H1 (cell line): ENCODE results near the gene PDE6B.
"Not testable (repeated sequence)": the region's sequence is repeated elsewhere in the genome, so short reads cannot be mapped to it uniquely, and the experiment has no call there.

Experiments
- SIN3A ChIP-seq, 2 experiments: IDR thresholded peaks in 1 of 2; conservative IDR thresholded peaks in 1 of 2; 2 replicates each; pipeline ENCODE4 v1.6.1; 2011 to 2012; ENCODE audit warnings: low read length in 2 of 2, improper control_type of control experiment in 1 of 2, low read depth in 1 of 2, mild to moderate bottlenecking in 1 of 2
- SP1 ChIP-seq: IDR thresholded peaks from 2 replicates; pipeline ENCODE4 v1.6.1; 2011; ENCODE audit warnings: low read depth, low read length
- TF ChIP-seq, protein P1 (sequence below): IDR thresholded peaks from 2 replicates; pipeline ENCODE4 v1.6.1; 2012; ENCODE audit warnings: inconsistent platforms
- TF ChIP-seq, protein P2 (sequence below), 3 experiments: IDR thresholded peaks; 1 replicate in 2 of 3; 2 replicates in 1 of 3; pipeline versions ENCODE4 v1.5.1 to v1.6.1; 2011; ENCODE audit warnings: low read length in 3 of 3, mild to moderate bottlenecking in 3 of 3, inconsistent platforms in 2 of 3, low read depth in 1 of 3, moderate library complexity in 1 of 3; ENCODE audit not compliant: insufficient read depth in 1 of 3; ENCODE audit errors: control extremely low read depth in 1 of 3

DNA sequence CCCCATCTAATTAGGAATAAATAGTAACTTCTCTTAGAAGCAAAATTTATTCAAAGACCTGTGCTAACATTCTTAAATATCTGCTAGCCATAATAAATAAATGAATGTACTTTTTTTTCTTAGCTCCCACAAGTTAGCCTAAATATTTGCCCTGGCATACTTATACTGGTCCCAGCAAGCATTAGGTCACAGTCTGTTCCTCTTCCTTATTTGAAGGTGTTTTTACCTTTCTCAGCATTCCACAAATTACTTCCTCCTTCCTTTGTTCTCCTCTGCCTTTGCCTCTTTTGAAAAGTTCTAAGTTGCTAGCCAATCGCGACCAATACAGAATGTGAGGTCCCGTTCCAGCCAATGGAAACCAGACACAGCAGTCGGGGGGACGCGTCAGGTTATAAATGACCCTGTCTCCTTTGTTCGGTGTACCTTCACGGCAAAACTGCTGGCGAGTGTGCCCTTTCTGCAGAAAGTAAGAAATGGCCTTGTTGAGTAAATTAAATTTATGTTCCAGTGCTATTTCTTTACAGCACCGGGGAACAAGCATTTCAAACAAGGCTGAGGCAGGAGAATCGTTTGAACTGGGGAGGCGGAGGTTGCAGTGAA is 69.1 kb downstream of the PDE6B start:
- TF ChIP-seq SIN3A (conservative IDR thresholded peaks at IDR 0.05 in 1 of 2, IDR thresholded peaks at IDR 0.05 in 1 of 2; ENCODE audit: low read depth in 1 of 2, low read length in 2 of 2): not testable (repeated sequence)
- TF ChIP-seq, protein P1, sequence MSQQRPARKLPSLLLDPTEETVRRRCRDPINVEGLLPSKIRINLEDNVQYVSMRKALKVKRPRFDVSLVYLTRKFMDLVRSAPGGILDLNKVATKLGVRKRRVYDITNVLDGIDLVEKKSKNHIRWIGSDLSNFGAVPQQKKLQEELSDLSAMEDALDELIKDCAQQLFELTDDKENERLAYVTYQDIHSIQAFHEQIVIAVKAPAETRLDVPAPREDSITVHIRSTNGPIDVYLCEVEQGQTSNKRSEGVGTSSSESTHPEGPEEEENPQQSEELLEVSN: not testable (repeated sequence)
- TF ChIP-seq SP1: 0 out of 2 replicates have a peak, but pooled peaks have one; percentile 12
- TF ChIP-seq, protein P2, sequence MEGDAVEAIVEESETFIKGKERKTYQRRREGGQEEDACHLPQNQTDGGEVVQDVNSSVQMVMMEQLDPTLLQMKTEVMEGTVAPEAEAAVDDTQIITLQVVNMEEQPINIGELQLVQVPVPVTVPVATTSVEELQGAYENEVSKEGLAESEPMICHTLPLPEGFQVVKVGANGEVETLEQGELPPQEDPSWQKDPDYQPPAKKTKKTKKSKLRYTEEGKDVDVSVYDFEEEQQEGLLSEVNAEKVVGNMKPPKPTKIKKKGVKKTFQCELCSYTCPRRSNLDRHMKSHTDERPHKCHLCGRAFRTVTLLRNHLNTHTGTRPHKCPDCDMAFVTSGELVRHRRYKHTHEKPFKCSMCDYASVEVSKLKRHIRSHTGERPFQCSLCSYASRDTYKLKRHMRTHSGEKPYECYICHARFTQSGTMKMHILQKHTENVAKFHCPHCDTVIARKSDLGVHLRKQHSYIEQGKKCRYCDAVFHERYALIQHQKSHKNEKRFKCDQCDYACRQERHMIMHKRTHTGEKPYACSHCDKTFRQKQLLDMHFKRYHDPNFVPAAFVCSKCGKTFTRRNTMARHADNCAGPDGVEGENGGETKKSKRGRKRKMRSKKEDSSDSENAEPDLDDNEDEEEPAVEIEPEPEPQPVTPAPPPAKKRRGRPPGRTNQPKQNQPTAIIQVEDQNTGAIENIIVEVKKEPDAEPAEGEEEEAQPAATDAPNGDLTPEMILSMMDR (IDR thresholded peaks at IDR 0.05; ENCODE audit: control extremely low read depth in 1 of 3, insufficient read depth in 1 of 3, low read depth in 1 of 3, low read length in 3 of 3): not testable (repeated sequence)
